ENCODE results near the gene UCP2. TPM values are rescaled to one million over a fixed set of nuclear protein-coding genes. Genes with fewer than 3 reads are reported as not detected.
A peak's percentile ranks its signal among the peaks of the same experiment; 100 is the strongest.

Gene UCP2
- total RNA-seq: 2.6 and 22.3 TPM in 2 replicates

- DNase-seq: peak; percentile 80
Measured at GRCh38 chr11:73982595-73982989, at the start of gene UCP2. Gene UCP2 (minus strand): TSS chr11:73982843. CDS start chr11:73978378, 4,465 bp downstream.

- DNase-seq: no peak
Measured at GRCh38 chr11:74030723-74031676, 48.4 kb upstream of the UCP2 start.

GRCh38 chr11:74025467-74026166 is 43.0 kb upstream of the UCP2 start:
- DNase-seq: peak; percentile 39

GRCh38 chr11:74024261-74025029 is 41.8 kb upstream of the UCP2 start:
- peak; percentile 64 for DNase-seq

- no peak for DNase-seq
Measured at GRCh38 chr11:74023276-74023675, 40.6 kb upstream of the UCP2 start.

- no peak for DNase-seq
Measured at GRCh38 chr11:74022546-74022945, 39.9 kb upstream of the UCP2 start.

GRCh38 chr11:74021998-74022397 is 39.4 kb upstream of the UCP2 start:
- DNase-seq: no peak

- peak; percentile 25 for DNase-seq
Measured at GRCh38 chr11:74020539-74020938, 37.9 kb upstream of the UCP2 start.

GRCh38 chr11:74019860-74020259 is 37.2 kb upstream of the UCP2 start:
- DNase-seq: no peak

- DNase-seq: no peak
Measured at GRCh38 chr11:74019104-74019738, 36.6 kb upstream of the UCP2 start.

GRCh38 chr11:74018331-74019005 is 35.8 kb upstream of the UCP2 start:
- DNase-seq: no peak

- no peak for DNase-seq
Measured at GRCh38 chr11:74017631-74018030, 35.0 kb upstream of the UCP2 start.

- no peak for DNase-seq
Measured at GRCh38 chr11:74015919-74016684, 33.5 kb upstream of the UCP2 start.

- peak; percentile 14 for DNase-seq
Measured at GRCh38 chr11:74014880-74015279, 32.2 kb upstream of the UCP2 start.

GRCh38 chr11:74013141-74013540 is 30.5 kb upstream of the UCP2 start:
- DNase-seq: no peak

- DNase-seq: no peak
Measured at GRCh38 chr11:74012074-74012809, 29.6 kb upstream of the UCP2 start.

- peak; percentile 73 for DNase-seq
Measured at GRCh38 chr11:74011360-74012073, 28.9 kb upstream of the UCP2 start.

GRCh38 chr11:74010306-74011300 is 28.0 kb upstream of the UCP2 start:
- DNase-seq: no peak

Measured in dermis blood vessel endothelial cell (primary cell).